ENCODE results near the gene MECP2. TPM values are rescaled to one million over a fixed set of nuclear protein-coding genes. Genes with fewer than 3 reads are reported as not detected.

MECP2 gene
- total RNA-seq, 2 donors from 2014 or later = 65.5 to 103 TPM

GRCh38 chrX:154030715-154031305 lies 66.7 kb downstream of the MECP2 start:
- H3K9me3 Mint-ChIP-seq = no peaks in the 10 kb centered on the region

GRCh38 chrX:154030266-154030665 lies 67.3 kb downstream of the MECP2 start:
- Mint-ChIP-seq H3K4me3 (no peak overlapping the region), H3K27me3 (peaks cover 0 to 8% of the 10 kb centered on the region in 2 donors), H3K4me1 (ENCODE audit: low read depth in 2 of 2) (peaks cover 0 to 7% of the 10 kb centered on the region in 2 donors), H3K36me3 (no peaks in the 10 kb centered on the region), H3K27ac (no peak overlapping the region), H3K9me3 (no peaks in the 10 kb centered on the region)
- DNase-seq (ENCODE audit: low spot score) (no peak), ATAC-seq (no peak)

More at GRCh38 chrX:154030715-154031305, 66.7 kb downstream of the MECP2 start:
- Mint-ChIP-seq H3K4me3 (no peak overlapping the region), H3K36me3 (no peaks in the 10 kb centered on the region), H3K4me1 (ENCODE audit: low read depth in 2 of 2) (peaks cover under 1 to 7% of the 10 kb centered on the region in 2 donors), H3K27me3 (peaks cover 0 to 6% of the 10 kb centered on the region in 2 donors), H3K27ac (no peak overlapping the region)
- ATAC-seq (no peak), DNase-seq (ENCODE audit: low spot score) (no peak)

GRCh38 chrX:154029439-154029838 lies 68.1 kb downstream of the MECP2 start:
- DNase-seq (ENCODE audit: low spot score) (no peak), ATAC-seq (no peak)
- H3K36me3 Mint-ChIP-seq = no peaks in the 10 kb centered on the region
- H3K27me3 Mint-ChIP-seq = peaks cover 0 to 8% of the 10 kb centered on the region in 2 donors
- no peak overlapping the region for H3K27ac Mint-ChIP-seq
- H3K9me3 Mint-ChIP-seq = no peaks in the 10 kb centered on the region
- no peak overlapping the region for H3K4me3 Mint-ChIP-seq
- peaks cover 0 to 4% of the 10 kb centered on the region in 2 donors for H3K4me1 Mint-ChIP-seq (ENCODE audit: low read depth in 2 of 2)

- peaks cover 0 to 4% of the 10 kb centered on the region in 2 donors for H3K4me1 Mint-ChIP-seq (ENCODE audit: low read depth in 2 of 2)
- peak overlapping the region; percentile 16 to 67 for H3K27ac Mint-ChIP-seq
- H3K36me3 Mint-ChIP-seq = no peaks in the 10 kb centered on the region
- peaks cover 0 to 8% of the 10 kb centered on the region in 2 donors for H3K27me3 Mint-ChIP-seq
- ATAC-seq = no peak
- no peaks in the 10 kb centered on the region for H3K9me3 Mint-ChIP-seq
- H3K4me3 Mint-ChIP-seq = no peak overlapping the region
- DNase-seq (ENCODE audit: low spot score) = no peak
These were observed 68.9 kb downstream of the MECP2 start for GRCh38 chrX:154028502-154029184.

GRCh38 chrX:154027986-154028385 lies 69.5 kb downstream of the MECP2 start:
- peak overlapping the region; percentile 16 to 67 for H3K27ac Mint-ChIP-seq
- peaks cover 0 to 8% of the 10 kb centered on the region in 2 donors for H3K27me3 Mint-ChIP-seq
- DNase-seq (ENCODE audit: low spot score) (no peak), ATAC-seq (no peak)
- no peaks in the 10 kb centered on the region for H3K36me3 Mint-ChIP-seq
- H3K4me1 Mint-ChIP-seq (ENCODE audit: low read depth in 2 of 2) = peaks cover 0 to 4% of the 10 kb centered on the region in 2 donors
- H3K4me3 Mint-ChIP-seq = no peak overlapping the region
- H3K9me3 Mint-ChIP-seq = no peaks in the 10 kb centered on the region

- no peak overlapping the region for H3K27ac Mint-ChIP-seq
- no peak overlapping the region for H3K4me3 Mint-ChIP-seq
- H3K27me3 Mint-ChIP-seq = peaks cover 0 to 8% of the 10 kb centered on the region in 2 donors
- H3K36me3 Mint-ChIP-seq = no peaks in the 10 kb centered on the region
- DNase-seq (ENCODE audit: low spot score) (no peak), ATAC-seq (no peak)
- no peaks in the 10 kb centered on the region for H3K9me3 Mint-ChIP-seq
- H3K4me1 Mint-ChIP-seq (ENCODE audit: low read depth in 2 of 2) = peaks cover 0 to 4% of the 10 kb centered on the region in 2 donors
These were observed 70.5 kb downstream of the MECP2 start for GRCh38 chrX:154027022-154027402.

- no peaks in the 10 kb centered on the region for H3K36me3 Mint-ChIP-seq
- peak in 1 of 2 donors; percentile 22 for ATAC-seq
- no peak overlapping the region for H3K27ac Mint-ChIP-seq
- peaks cover 0 to 8% of the 10 kb centered on the region in 2 donors for H3K27me3 Mint-ChIP-seq
- H3K9me3 Mint-ChIP-seq = no peaks in the 10 kb centered on the region
- H3K4me3 Mint-ChIP-seq = no peak overlapping the region
- peaks cover 0 to 4% of the 10 kb centered on the region in 2 donors for H3K4me1 Mint-ChIP-seq (ENCODE audit: low read depth in 2 of 2)
- no peak for DNase-seq (ENCODE audit: low spot score)
These were observed 71.1 kb downstream of the MECP2 start for GRCh38 chrX:154026136-154027021.

GRCh38 chrX:154025230-154025629 lies 72.3 kb downstream of the MECP2 start:
- DNase-seq (ENCODE audit: low spot score) (no peak), ATAC-seq (no peak)
- peaks cover 0 to 8% of the 10 kb centered on the region in 2 donors for H3K27me3 Mint-ChIP-seq
- no peak overlapping the region for H3K27ac Mint-ChIP-seq
- H3K36me3 Mint-ChIP-seq = no peaks in the 10 kb centered on the region
- H3K4me1 Mint-ChIP-seq (ENCODE audit: low read depth in 2 of 2) = peaks cover 0 to 8% of the 10 kb centered on the region in 2 donors
- no peak overlapping the region for H3K4me3 Mint-ChIP-seq
- H3K9me3 Mint-ChIP-seq = no peaks in the 10 kb centered on the region

- Mint-ChIP-seq H3K4me1 (ENCODE audit: low read depth in 2 of 2) (peaks cover 0 to 8% of the 10 kb centered on the region in 2 donors), H3K27ac (no peak overlapping the region), H3K36me3 (no peaks in the 10 kb centered on the region), H3K27me3 (peaks cover 0 to 8% of the 10 kb centered on the region in 2 donors), H3K4me3 (no peak overlapping the region), H3K9me3 (no peaks in the 10 kb centered on the region)
- DNase-seq (ENCODE audit: low spot score) (no peak), ATAC-seq (no peak)
These were observed 73.2 kb downstream of the MECP2 start for GRCh38 chrX:154024271-154024670.

GRCh38 chrX:154023276-154024000 lies 74.1 kb downstream of the MECP2 start:
- peaks cover 0 to 8% of the 10 kb centered on the region in 2 donors for H3K27me3 Mint-ChIP-seq
- H3K4me3 Mint-ChIP-seq = no peak overlapping the region
- DNase-seq (ENCODE audit: low spot score) = no peak
- peaks cover 0 to 9% of the 10 kb centered on the region in 2 donors for H3K4me1 Mint-ChIP-seq (ENCODE audit: low read depth in 2 of 2)
- H3K27ac Mint-ChIP-seq = peak overlapping the region; percentile 13 to 69
- ATAC-seq = no peak
- H3K36me3 Mint-ChIP-seq = no peaks in the 10 kb centered on the region
- H3K9me3 Mint-ChIP-seq = no peaks in the 10 kb centered on the region

GRCh38 chrX:154022108-154022507 lies 75.4 kb downstream of the MECP2 start:
- no peaks in the 10 kb centered on the region for H3K36me3 Mint-ChIP-seq
- no peak overlapping the region for H3K27ac Mint-ChIP-seq
- no peak for DNase-seq (ENCODE audit: low spot score)
- ATAC-seq = no peak
- no peaks in the 10 kb centered on the region for H3K9me3 Mint-ChIP-seq
- no peak overlapping the region for H3K4me3 Mint-ChIP-seq
- H3K27me3 Mint-ChIP-seq = peaks cover 0 to 2% of the 10 kb centered on the region in 2 donors
- peaks cover 0 to 9% of the 10 kb centered on the region in 2 donors for H3K4me1 Mint-ChIP-seq (ENCODE audit: low read depth in 2 of 2)

GRCh38 chrX:154021131-154021611 lies 76.3 kb downstream of the MECP2 start:
- Mint-ChIP-seq H3K27ac (peak overlapping the region in 1 of 2 donors; percentile 85), H3K27me3 (peaks cover 0 to 2% of the 10 kb centered on the region in 2 donors), H3K9me3 (no peaks in the 10 kb centered on the region), H3K4me1 (ENCODE audit: low read depth in 2 of 2) (peaks cover 0 to 9% of the 10 kb centered on the region in 2 donors), H3K4me3 (no peak overlapping the region), H3K36me3 (no peaks in the 10 kb centered on the region)
- ATAC-seq (no peak), DNase-seq (ENCODE audit: low spot score) (no peak)

GRCh38 chrX:154020536-154021115 lies 76.9 kb downstream of the MECP2 start:
- H3K4me1 Mint-ChIP-seq (ENCODE audit: low read depth in 2 of 2) = peaks cover 0 to 13% of the 10 kb centered on the region in 2 donors
- peaks cover 0 to under 1% of the 10 kb centered on the region in 2 donors for H3K27me3 Mint-ChIP-seq
- H3K36me3 Mint-ChIP-seq = no peaks in the 10 kb centered on the region
- H3K4me3 Mint-ChIP-seq = peak overlapping the region; percentile 88
- peak overlapping the region; percentile 85 to 91 for H3K27ac Mint-ChIP-seq
- DNase-seq (ENCODE audit: low spot score) (no peak), ATAC-seq (peak in 1 of 2 donors; percentile 7)
- H3K9me3 Mint-ChIP-seq = no peaks in the 10 kb centered on the region
